Fibroblast of mammary gland (primary cell): ENCODE results near the gene FOXL2NB.
A peak's percentile ranks its signal among the peaks of the same experiment; 100 is the strongest.

ENCODE experiments used
- DNase-seq: peaks from one replicate; pipeline ENCODE4 v3.0.0-alpha.2; 2010; ENCODE audit warnings: low read depth
- H3K4me3 ChIP-seq: 2 replicates; pipeline ENCODE4 v1.5.1; 2011; ENCODE audit warnings: low read depth, mild to moderate bottlenecking, low read length, moderate library complexity; ENCODE audit not compliant: control insufficient read depth
- TF ChIP-seq, protein P1 (sequence below): conservative IDR thresholded peaks from 2 replicates; pipeline ENCODE4 v1.5.1; 2011; ENCODE audit warnings: low read depth, low read length, inconsistent platforms; ENCODE audit not compliant: control insufficient read depth, insufficient read depth

The FOXL2NB gene

DNA sequence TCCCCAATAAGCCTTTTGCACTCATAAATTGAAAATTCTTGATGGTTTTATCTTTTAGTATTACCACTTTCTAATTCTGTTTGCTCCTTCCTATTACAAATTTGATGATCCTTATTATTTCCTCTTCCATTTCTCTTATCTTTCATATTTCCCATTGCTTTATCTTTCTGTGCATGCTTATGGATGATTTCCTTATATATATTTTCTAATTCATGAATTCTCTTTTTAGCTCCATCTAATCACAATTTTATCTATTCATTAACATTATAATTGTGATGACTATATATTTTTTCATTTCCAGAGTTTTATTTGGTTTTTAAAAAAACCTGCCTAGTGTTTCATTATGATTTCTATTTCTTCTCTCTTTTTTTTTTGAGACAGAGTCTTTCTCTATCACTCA lies 17.9 kb downstream of the FOXL2NB start:
- H3K4me3 ChIP-seq: no peak overlapping the region
- TF ChIP-seq, protein P1, sequence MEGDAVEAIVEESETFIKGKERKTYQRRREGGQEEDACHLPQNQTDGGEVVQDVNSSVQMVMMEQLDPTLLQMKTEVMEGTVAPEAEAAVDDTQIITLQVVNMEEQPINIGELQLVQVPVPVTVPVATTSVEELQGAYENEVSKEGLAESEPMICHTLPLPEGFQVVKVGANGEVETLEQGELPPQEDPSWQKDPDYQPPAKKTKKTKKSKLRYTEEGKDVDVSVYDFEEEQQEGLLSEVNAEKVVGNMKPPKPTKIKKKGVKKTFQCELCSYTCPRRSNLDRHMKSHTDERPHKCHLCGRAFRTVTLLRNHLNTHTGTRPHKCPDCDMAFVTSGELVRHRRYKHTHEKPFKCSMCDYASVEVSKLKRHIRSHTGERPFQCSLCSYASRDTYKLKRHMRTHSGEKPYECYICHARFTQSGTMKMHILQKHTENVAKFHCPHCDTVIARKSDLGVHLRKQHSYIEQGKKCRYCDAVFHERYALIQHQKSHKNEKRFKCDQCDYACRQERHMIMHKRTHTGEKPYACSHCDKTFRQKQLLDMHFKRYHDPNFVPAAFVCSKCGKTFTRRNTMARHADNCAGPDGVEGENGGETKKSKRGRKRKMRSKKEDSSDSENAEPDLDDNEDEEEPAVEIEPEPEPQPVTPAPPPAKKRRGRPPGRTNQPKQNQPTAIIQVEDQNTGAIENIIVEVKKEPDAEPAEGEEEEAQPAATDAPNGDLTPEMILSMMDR: no peak
- DNase-seq: no peak

DNA sequence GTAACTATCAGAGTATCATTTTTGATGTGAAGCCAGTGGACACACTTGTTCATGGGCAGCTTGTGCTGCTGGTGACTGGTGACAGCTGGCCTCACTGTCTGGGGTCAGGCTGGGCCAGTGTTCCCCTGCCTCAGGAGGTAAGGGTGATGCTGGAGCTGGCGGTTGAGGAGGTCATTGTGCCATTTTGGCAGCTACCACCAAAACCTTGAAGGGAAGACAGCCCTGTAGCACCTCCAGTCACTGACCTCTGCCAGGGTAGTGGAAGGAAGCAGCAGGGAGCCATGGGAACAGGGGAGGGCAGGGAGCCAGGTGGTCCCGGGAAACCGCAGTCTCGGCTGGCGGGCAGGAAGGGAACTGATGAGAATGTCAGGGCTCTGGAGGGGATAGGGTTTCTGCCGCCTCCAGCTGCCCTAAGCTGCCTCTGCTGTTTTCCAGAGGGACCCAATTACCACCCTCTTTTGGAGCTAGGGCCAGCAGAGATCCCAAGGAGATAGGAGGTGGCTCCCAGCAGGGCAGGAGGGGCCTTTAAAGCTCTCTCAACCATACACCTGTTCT lies 24.8 kb downstream of the FOXL2NB start:
- TF ChIP-seq, protein P1: no peak
- no peak overlapping the region for H3K4me3 ChIP-seq
- DNase-seq: no peak

DNA sequence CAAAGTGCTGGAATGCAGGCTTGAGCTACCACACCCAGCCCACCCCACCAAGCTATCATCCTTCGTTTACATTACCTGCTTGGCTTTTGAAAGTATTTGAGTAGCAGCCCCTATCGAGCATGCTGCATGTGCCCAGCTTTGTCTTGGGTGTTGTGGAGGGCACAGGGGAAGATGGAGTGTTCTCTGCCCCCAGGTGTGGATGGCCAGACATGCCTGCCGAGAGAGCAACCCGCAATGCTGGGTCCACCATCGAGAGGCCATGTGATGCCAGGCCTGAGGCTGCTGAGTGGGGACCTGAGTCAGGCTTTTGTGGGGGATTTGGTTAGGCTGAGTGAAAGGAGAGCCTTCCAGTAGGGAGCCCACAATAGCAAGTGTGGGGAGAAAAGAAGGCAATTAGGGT lies 25.9 kb downstream of the FOXL2NB start:
- no peak overlapping the region for H3K4me3 ChIP-seq
- no peak for DNase-seq
- TF ChIP-seq, protein P1: no peak

DNA sequence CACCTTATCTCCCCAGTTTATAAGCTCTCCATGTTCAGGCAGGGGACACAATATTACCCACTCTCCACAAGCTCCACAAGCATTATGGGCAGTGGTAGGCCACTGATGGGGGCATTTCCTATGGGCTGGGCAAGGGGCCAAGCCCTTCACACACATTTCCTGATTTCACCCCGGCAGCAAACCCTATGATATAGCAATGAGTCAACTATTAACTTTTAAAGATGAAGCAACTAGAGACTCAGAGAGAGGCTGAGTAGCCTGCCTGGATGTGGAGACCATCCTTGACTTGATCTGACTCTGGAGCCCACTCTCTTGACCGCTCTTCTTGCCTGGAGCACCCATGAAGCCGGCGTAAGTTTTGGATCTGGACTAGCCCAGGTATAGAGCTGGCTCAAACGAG lies 27.4 kb downstream of the FOXL2NB start:
- TF ChIP-seq, protein P1: no peak
- no peak overlapping the region for H3K4me3 ChIP-seq
- peak; percentile 54 for DNase-seq

DNA sequence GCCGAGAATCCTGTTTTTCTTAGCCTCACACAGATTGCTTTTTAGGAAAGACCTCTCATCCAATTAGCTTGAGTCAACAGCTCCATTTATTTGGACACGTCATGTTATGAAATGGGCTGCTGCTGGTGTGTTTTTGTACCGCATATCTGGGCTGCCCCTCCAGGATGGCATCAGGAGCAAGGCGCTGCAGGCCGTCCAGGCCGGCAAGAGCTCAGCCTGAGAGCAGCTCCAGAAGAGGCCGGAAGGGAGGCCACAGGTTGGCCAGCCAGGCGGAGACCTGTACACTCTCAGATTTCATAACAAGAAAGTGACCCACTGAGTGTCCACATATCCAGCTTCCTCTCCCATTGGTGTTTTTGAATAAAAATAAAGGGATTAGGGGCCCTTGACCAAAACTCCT lies 28.3 kb downstream of the FOXL2NB start:
- no peak for DNase-seq
- no peak overlapping the region for H3K4me3 ChIP-seq
- TF ChIP-seq, protein P1: no peak

DNA sequence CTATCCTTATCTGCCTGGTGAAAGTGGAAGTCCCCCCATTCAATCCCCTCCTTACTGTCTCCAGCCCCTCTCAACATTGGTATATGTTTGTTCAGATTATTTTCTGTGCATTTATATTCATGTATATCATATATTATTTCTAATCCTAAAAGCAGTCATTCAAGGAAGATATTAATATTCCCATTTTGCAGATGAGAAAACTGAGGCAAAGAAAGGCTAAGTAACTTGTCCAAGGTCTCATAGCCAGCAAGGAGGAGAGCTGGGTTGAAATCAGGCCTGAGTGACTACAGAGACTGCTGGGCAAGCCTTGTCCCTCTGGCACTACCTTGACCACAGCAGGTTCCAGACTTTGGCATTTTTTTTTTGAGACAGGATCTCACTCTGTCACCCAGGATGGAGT lies 29.0 kb downstream of the FOXL2NB start:
- DNase-seq: no peak
- no peak overlapping the region for H3K4me3 ChIP-seq
- TF ChIP-seq, protein P1: no peak

DNA sequence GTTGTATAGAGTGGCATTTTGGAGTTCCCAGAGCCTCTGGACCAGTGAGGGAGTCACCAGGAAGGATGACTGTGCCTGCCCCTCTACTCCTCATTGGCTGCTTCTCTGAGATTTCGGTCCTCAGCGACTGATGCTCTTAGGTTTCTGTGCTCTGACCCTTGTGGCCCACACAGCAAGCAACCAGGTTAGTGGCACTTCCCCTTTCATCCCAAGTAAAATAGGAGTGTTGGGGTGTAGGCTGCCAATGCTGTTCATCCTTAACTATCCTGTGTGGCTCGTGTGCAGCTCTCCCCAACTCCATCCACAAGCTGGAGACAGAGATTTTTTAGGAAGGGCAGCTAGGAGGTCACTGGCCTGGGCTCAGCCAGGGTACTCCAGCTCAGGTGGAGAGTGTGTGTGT lies 37.8 kb downstream of the FOXL2NB start:
- TF ChIP-seq, protein P1: no peak
- no peak overlapping the region for H3K4me3 ChIP-seq
- no peak for DNase-seq
